Transverse colon (tissue), 4 donors: ENCODE results near the gene DPH1. TPM values are rescaled to one million over a fixed set of nuclear protein-coding genes. Genes with fewer than 3 reads are reported as not detected.

Experiments used
- DNase-seq: peaks from one replicate; pipeline ENCODE4 v3.0.0-alpha.2; 2019
- H3K27ac ChIP-seq, 4 donors: fragments of 200-600 bp; sonication (generic); 2 replicates each; pipeline ENCODE4 v1.5.1; 2016 to 2018; ENCODE audit warnings: inconsistent platforms in 4 of 4
- H3K27me3 ChIP-seq: fragments of 200-600 bp; sonication (generic); 2 replicates; pipeline ENCODE4 v1.5.1; 2017; ENCODE audit warnings: inconsistent platforms
- H3K36me3 ChIP-seq, 4 donors: fragments of 200-600 bp; sonication (generic); 2 replicates each; pipeline ENCODE4 v1.5.1; 2017 to 2019; ENCODE audit warnings: inconsistent platforms in 4 of 4
- H3K4me1 ChIP-seq, 4 donors: fragments of 200-600 bp; sonication (generic); 2 replicates each; pipeline ENCODE4 v1.5.1; 2017 to 2020; ENCODE audit warnings: inconsistent platforms in 4 of 4
- H3K4me3 ChIP-seq, 4 donors: fragments of 200-600 bp; sonication (generic); 1 replicate in 1 of 4; 2 replicates in 3 of 4; pipeline versions ENCODE4 v1.5.1 to v1.6.1; 2017 to 2019; ENCODE audit warnings: inconsistent platforms in 4 of 4
- H3K9me3 ChIP-seq, 2 donors: fragments of 200-600 bp; sonication (generic); 2 replicates each; pipeline ENCODE4 v1.5.1; 2017 to 2019; ENCODE audit warnings: inconsistent platforms in 2 of 2
- CTCF ChIP-seq, 5 experiments: fragments of 200-600 bp in 3 of 5; fragments of 450-650 bp in 2 of 5; sonication (generic) in 3 of 5; IDR thresholded peaks; 1 replicate in 2 of 5; 2 replicates in 3 of 5; pipeline ENCODE4 v1.5.1; 2016 to 2017; ENCODE audit warnings: antibody characterized with exemption in 5 of 5, inconsistent platforms in 3 of 5, mild to moderate bottlenecking in 2 of 5, moderate library complexity in 1 of 5
- EP300 ChIP-seq: sonication (generic); formaldehyde crosslinking; IDR thresholded peaks from one replicate; pipeline ENCODE4 v1.6.1; 2017; ENCODE audit warnings: antibody characterized with exemption, low read depth
- POLR2A ChIP-seq: fragments of 450-650 bp; IDR thresholded peaks from one replicate; pipeline ENCODE4 v1.6.1; 2016; ENCODE audit warnings: antibody characterized with exemption, mild to moderate bottlenecking, moderate library complexity
- POLR2AphosphoS5 ChIP-seq, 3 donors: sonication (generic); formaldehyde crosslinking; IDR thresholded peaks; one replicate each; pipeline ENCODE4 v1.6.1; 2016; ENCODE audit warnings: antibody characterized with exemption in 3 of 3
- WGBS, 2 donors: methylation state at CpG; one replicate each; pipeline ENCODE4 v1.1.5; 2018; ENCODE audit warnings: low coverage in 1 of 2; 5-methylcytosine and 5-hydroxymethylcytosine counted together
- in situ Hi-C, 4 donors: fragments of 200-750 bp; cut with MboI; loops; one replicate each; pipeline versions ENCODE4 v1.15.0 to v1.15.1; 2017; ENCODE audit warnings: low sequenced_read_pairs in 3 of 4, low pct_ligation_motif_present in 1 of 4, low pct_unique_long_range_greater_than_20kb in 1 of 4
- intact Hi-C: fragments of 100-400 bp; cut with DNase I; formaldehyde crosslinking; loops from one replicate; pipeline ENCODE4 v1.15.1; 2023; ENCODE audit warnings: low total_unique reads
- total RNA-seq, 4 donors: library from RNA; depleted of rRNA; stranded (reverse); fragments of >200 nt; gene quantifications; one replicate each; pipeline ENCODE4 v1.1.0, GENCODE V29; 2016

The DPH1 gene
- total RNA-seq, 4 donors from 2014 or later: 32.4 to 88.8 (median 58.9) TPM

DNA sequence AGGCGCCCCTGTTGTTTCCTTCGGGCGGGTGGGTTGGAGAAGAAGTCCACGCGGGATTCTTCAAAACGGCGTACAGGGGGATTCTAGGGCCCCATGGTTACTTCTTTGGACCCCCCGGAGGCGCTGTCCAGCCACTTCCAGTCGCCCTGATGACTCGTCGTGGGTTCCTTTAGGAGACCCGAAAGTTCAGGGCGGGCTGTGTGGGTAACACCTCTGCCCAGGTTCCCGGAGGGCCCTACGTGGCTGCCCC is 24.2 kb downstream of the DPH1 start:
- TF ChIP-seq POLR2A (no peak), EP300 (no peak), POLR2AphosphoS5 (IDR thresholded peaks at IDR 0.05) (no peak), CTCF (IDR thresholded peaks at IDR 0.05) (no peak)
- no peaks in the 10 kb centered on the region for H3K36me3 ChIP-seq
- no peaks in the 10 kb centered on the region for H3K9me3 ChIP-seq
- in situ Hi-C loops (loop anchor here in 1 of 4 donors (25.0 kb wide), 1 partner anchor 108 kb away; no protein-coding TSS in a partner anchor), intact Hi-C loops (loop anchor here (5.0 to 10.0 kb wide), 2 partner anchors 121 to 228 kb away; no protein-coding TSS in a partner anchor)
- peak overlapping the region; percentile 85 to 92 (median 90) for H3K27ac ChIP-seq
- H3K4me1 ChIP-seq: peaks cover 9 to 74% (median 68%) of the 10 kb centered on the region in 4 donors
- peaks cover 76% of the 10 kb centered on the region for H3K27me3 ChIP-seq
- H3K4me3 ChIP-seq: peak overlapping the region; percentile 24 to 65 (median 40)
- DNase-seq: no peak
- 13% methylated on average over 9 of the region's 16 CpGs; no CpG with 5 or more reads in 1 of the 2 donors for WGBS, 2 donors

- in situ Hi-C loops: loop anchor here in 1 of 4 donors (25.0 kb wide), 1 partner anchor 108 kb away; no protein-coding TSS in a partner anchor
- intact Hi-C loops: loop anchor here (1.0 to 10.0 kb wide), 3 partner anchors 120 to 228 kb away; no protein-coding TSS in a partner anchor
- Histone ChIP-seq H3K27me3 (peaks cover 76% of the 10 kb centered on the region), H3K36me3 (no peaks in the 10 kb centered on the region), H3K4me3 (peak within 1 kb of the TSS; percentile 24 to 65 (median 42)), H3K4me1 (peaks cover 8 to 75% (median 67%) of the 10 kb centered on the region in 4 donors), H3K27ac (peak within 1 kb of the TSS; percentile 85 to 92 (median 90)), H3K9me3 (no peaks in the 10 kb centered on the region)
- DNase-seq: peak; percentile 77
- peak; percentile 72 to 91 (median 73) for TF ChIP-seq POLR2AphosphoS5 (IDR thresholded peaks at IDR 0.05)
- no peak for TF ChIP-seq EP300
- peak; percentile 60 to 99 (median 93) for TF ChIP-seq CTCF (IDR thresholded peaks at IDR 0.05)
- TF ChIP-seq POLR2A: peak; percentile 74
- 0 to 1% methylated on average over 3 to 43 of the region's 72 CpGs for WGBS, 2 donors
Measured at GRCh38 chr17:2054512-2055291, 24.7 kb downstream of the DPH1 start, which contains the start of gene HIC1. HIC1 (plus strand) TSS chr17:2055103; CDS start chr17:2056691, 1,588 bp downstream.

GRCh38 chr17:2055292-2056205 is 25.6 kb downstream of the DPH1 start:
- WGBS, 2 donors: 1% methylated on average over 68 of the region's 113 CpGs; no CpG with 5 or more reads in 1 of the 2 donors
- H3K9me3 ChIP-seq: no peaks in the 10 kb centered on the region
- TF ChIP-seq POLR2A (no peak), EP300 (no peak), CTCF (IDR thresholded peaks at IDR 0.05) (no peak), POLR2AphosphoS5 (IDR thresholded peaks at IDR 0.05) (no peak)
- peak overlapping the region; percentile 24 to 65 (median 42) for H3K4me3 ChIP-seq
- intact Hi-C loops: loop anchor here (1.0 to 10.0 kb wide), 2 partner anchors 119 to 189 kb away; no protein-coding TSS in a partner anchor
- peak overlapping the region; percentile 85 to 92 (median 90) for H3K27ac ChIP-seq
- peaks cover 13 to 79% (median 69%) of the 10 kb centered on the region in 4 donors for H3K4me1 ChIP-seq
- H3K36me3 ChIP-seq: no peaks in the 10 kb centered on the region
- H3K27me3 ChIP-seq: peaks cover 71% of the 10 kb centered on the region
- in situ Hi-C loops: loop anchor here in 1 of 4 donors (25.0 kb wide), 1 partner anchor 107 kb away; no protein-coding TSS in a partner anchor
- peak; percentile 39 for DNase-seq
